Measurements from ENCODE around the gene CIDEB. TPM values are rescaled to one million over a fixed set of nuclear protein-coding genes. Genes with fewer than 3 reads are reported as not detected.

Gene CIDEB
- total and polyA plus RNA-seq, 2 of the 13 experiments (the other 11 are each of a cell fraction or from before 2014, with no cell fraction given): 35.8 to 110 TPM

DNA sequence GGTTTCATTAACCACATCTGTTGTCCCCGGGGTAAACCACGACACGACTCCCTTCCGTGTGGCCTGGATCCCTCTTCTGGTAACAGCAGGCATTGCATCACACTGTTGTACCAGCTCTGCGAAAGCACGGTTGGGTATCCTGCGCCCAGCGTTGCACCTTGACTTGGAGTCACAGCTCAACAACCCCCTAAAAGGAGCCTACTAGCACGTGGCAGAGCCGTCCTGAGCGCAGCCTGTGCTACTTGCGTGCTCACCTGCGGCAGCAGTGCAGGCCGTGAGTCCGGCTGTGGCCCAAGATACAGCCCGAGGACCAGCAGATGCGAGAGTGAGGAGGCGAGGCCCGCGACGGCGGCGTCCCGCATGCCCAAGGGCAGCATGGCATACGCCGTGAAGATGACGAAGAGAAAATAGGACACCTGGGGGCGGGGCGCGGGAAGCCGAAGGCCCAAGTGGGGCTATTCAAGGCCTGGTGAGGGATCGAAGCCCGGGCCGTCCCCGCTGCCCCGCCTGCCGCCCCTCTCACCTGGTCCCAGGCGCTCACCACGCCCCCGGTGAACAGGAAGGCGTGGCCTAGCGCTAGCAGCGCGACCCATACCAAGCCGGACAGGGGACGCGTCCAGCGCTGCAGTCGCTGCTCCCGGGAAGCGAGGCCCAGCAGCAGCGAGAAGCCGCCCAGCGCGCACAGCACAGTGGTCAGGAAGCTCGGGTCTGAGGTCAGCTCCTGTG is 24.7 kb upstream of the CIDEB start (continued):
- TF ChIP-seq EP300 (IDR thresholded peaks at IDR 0.05; ENCODE audit: low read depth in 2 of 2, low read length in 2 of 2) (0 out of 4 replicates have a peak, but pooled peaks of 1 of the 2 experiments have one; percentile 19), EP300 (CRISPR knock-in tag; IDR thresholded peaks at IDR 0.05; ENCODE audit: borderline replicate concordance) (peak; percentile 68), ZNF121 (CRISPR knock-in tag; IDR thresholded peaks at IDR 0.05) (no peak; the same call in 1 of the 2 replicates), ARID3A (IDR thresholded peaks at IDR 0.05; ENCODE audit: low read depth, low read length) (no peak), NFE2 (CRISPR knock-in tag; IDR thresholded peaks at IDR 0.05) (no peak), BCLAF1 (IDR thresholded peaks at IDR 0.05) (no peak), RBAK (CRISPR knock-in tag; IDR thresholded peaks at IDR 0.05) (peak; percentile 80; the same call in 1 of the 2 replicates), ERF (CRISPR knock-in tag; IDR thresholded peaks at IDR 0.05) (peak; percentile 83), ZFP91 (CRISPR knock-in tag; IDR thresholded peaks at IDR 0.05; ENCODE audit: borderline replicate concordance) (peak; percentile 95), SMAD1 (CRISPR knock-in tag; IDR thresholded peaks at IDR 0.05; ENCODE audit: borderline replicate concordance, low read depth) (peak; percentile 95; the same call in 1 of the 2 replicates), PLRG1 (conservative IDR thresholded peaks at IDR 0.05) (no peak), ZNF143 (CRISPR knock-in tag; IDR thresholded peaks at IDR 0.05) (no peak), KDM5A (IDR thresholded peaks at IDR 0.05; ENCODE audit: borderline replicate concordance, low read length) (no peak), MBD4 (IDR thresholded peaks at IDR 0.05; ENCODE audit: borderline replicate concordance, low read length) (no peak), ZNF652 (CRISPR knock-in tag; IDR thresholded peaks at IDR 0.05; ENCODE audit: borderline replicate concordance, low read depth) (peak; percentile 7; the same call in 1 of the 2 replicates), ZNF563 (CRISPR knock-in tag; IDR thresholded peaks at IDR 0.05) (peak; percentile 96), YY1 (IDR thresholded peaks at IDR 0.05; ENCODE audit: insufficient read depth, insufficient replicate concordance, low read depth, low read length) (peak; percentile 20), HMG20B (CRISPR knock-in tag; conservative IDR thresholded peaks at IDR 0.05) (peak; percentile 53; the same call in 1 of the 2 replicates), MIXL1 (CRISPR knock-in tag; IDR thresholded peaks at IDR 0.05) (peak; percentile 46), ZZZ3 (CRISPR knock-in tag; IDR thresholded peaks at IDR 0.05; ENCODE audit: borderline replicate concordance) (peak; percentile 93; the same call in 1 of the 2 replicates), PAF1 (CRISPR knock-in tag; IDR thresholded peaks at IDR 0.05) (no peak)
- TF ChIP-seq, protein P1, sequence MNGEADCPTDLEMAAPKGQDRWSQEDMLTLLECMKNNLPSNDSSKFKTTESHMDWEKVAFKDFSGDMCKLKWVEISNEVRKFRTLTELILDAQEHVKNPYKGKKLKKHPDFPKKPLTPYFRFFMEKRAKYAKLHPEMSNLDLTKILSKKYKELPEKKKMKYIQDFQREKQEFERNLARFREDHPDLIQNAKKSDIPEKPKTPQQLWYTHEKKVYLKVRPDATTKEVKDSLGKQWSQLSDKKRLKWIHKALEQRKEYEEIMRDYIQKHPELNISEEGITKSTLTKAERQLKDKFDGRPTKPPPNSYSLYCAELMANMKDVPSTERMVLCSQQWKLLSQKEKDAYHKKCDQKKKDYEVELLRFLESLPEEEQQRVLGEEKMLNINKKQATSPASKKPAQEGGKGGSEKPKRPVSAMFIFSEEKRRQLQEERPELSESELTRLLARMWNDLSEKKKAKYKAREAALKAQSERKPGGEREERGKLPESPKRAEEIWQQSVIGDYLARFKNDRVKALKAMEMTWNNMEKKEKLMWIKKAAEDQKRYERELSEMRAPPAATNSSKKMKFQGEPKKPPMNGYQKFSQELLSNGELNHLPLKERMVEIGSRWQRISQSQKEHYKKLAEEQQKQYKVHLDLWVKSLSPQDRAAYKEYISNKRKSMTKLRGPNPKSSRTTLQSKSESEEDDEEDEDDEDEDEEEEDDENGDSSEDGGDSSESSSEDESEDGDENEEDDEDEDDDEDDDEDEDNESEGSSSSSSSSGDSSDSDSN (CRISPR knock-in tag; IDR thresholded peaks at IDR 0.05): peak; percentile 79

Data from HepG2 (cell line).